GM12873 (cell line): ENCODE results near the gene TMEFF1.

Source experiments
- TF ChIP-seq, protein P1 (sequence below): IDR thresholded peaks from 2 replicates; pipeline ENCODE4 v1.5.1; 2012; ENCODE audit warnings: low read depth, mild to moderate bottlenecking, moderate library complexity, low read length, control low read depth; ENCODE audit not compliant: insufficient read depth; ENCODE audit errors: missing control alignments

TMEFF1 gene, protein sequence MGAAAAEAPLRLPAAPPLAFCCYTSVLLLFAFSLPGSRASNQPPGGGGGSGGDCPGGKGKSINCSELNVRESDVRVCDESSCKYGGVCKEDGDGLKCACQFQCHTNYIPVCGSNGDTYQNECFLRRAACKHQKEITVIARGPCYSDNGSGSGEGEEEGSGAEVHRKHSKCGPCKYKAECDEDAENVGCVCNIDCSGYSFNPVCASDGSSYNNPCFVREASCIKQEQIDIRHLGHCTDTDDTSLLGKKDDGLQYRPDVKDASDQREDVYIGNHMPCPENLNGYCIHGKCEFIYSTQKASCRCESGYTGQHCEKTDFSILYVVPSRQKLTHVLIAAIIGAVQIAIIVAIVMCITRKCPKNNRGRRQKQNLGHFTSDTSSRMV

DNA sequence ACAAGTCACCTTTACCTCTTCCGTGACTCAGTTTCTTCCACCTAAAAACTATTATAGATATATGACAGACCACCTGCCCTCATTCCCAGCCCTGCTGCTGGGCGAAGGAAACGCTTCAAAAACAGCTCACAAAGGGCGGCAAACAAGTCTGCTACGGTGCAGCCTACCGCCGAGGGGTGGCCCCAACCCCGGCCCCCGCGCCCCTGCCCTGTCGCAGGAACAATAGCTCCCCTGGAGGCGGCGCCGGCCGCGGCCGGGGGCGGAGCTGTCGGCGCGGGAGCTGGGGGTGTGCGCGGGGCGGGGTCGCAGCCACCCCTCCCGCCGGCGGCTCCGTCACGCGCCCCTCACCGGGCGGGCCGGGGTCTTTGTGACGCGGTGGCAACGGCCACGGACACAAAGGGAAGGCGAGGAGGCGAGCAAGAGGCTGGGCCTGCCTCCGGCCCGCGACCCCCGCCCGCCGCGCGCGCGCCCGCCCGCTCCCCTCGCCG, at the start of gene TMEFF1:
TSS of gene TMEFF1 (plus strand) at position 362 of the 488 bp plus-strand sequence. CDS start 396 bp downstream, outside the sequence.
- TF ChIP-seq, protein P1, sequence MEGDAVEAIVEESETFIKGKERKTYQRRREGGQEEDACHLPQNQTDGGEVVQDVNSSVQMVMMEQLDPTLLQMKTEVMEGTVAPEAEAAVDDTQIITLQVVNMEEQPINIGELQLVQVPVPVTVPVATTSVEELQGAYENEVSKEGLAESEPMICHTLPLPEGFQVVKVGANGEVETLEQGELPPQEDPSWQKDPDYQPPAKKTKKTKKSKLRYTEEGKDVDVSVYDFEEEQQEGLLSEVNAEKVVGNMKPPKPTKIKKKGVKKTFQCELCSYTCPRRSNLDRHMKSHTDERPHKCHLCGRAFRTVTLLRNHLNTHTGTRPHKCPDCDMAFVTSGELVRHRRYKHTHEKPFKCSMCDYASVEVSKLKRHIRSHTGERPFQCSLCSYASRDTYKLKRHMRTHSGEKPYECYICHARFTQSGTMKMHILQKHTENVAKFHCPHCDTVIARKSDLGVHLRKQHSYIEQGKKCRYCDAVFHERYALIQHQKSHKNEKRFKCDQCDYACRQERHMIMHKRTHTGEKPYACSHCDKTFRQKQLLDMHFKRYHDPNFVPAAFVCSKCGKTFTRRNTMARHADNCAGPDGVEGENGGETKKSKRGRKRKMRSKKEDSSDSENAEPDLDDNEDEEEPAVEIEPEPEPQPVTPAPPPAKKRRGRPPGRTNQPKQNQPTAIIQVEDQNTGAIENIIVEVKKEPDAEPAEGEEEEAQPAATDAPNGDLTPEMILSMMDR, result no peak

DNA sequence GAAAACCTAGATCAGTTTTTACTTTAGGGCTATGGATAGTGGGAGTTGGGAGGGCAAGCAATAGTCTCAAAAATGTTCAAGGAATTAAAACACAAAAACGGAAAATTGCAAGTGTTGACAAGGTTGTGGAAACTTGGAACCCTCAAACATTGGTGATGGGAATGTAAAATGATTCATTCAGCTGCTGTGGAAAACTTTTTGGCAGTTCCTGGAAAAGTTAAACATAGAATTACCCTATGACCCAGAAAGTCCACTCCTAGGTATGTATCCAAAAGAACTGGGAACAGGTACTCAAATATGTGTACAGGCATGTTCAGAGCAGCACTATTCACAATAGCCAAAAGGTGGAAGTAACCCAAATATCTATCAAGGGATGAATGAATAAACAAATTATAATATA, 47.2 kb upstream of the TMEFF1 start:
- TF ChIP-seq, protein P1, result no peak

DNA sequence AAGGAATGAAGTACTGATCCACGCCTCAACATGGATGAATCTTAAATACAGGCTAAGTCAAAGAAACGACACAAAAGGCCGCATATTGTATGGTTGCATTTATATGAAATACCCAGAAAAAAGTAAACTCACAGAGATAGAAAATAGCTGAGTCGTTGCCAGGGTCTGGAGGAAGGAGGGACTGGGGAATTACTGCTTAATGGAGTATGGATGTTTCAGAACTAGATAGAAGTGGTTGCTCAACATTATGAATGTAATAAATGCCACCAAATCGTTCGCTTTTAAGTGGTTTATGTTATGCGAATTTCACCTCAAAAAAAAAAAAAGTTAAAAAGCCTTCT, 46.8 kb upstream of the TMEFF1 start:
- TF ChIP-seq, protein P1, result no peak

DNA sequence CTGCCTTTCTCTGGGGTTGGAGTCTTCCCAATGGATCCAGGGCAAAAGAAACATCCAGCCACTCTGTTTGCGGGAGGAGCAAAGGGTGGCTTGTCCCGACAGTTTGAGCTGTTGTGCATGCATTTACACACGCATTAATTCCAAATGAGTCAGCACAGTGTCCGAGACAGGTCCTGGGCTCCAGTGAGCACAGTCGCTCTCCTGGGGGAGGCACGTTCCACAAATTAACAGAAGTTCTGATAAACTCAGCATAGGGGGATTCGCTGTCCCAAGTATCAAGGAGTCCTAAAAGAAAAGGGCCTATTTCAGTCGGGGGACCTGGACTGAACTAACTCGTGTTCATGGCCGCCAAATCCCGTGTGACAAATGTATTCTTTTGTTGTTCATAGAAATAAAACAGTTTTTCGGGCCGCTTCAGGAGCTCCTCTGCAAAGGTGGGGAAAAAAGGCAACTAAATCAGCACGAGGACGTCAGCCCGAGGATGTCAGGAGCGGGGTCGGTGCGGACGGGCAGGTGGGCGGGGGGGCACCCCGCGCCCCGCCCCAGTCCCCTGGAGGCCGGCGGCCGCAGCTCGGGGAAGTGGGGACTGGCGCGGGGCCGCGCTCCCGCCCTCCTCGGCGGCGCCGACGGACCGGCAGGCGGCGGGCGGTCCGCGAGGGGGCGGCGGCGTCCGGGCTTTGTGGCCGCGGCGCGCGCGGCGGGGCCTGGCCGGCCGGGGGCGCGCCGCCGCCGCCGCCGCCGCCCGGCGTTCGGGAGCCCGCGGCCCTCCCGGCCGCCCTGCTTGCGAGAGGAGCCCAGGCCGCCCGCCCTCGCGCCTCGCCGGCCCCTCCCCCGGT, 46.2 kb upstream of the TMEFF1 start, which contains the start of gene MSANTD3:
TSS of gene MSANTD3 (plus strand) at position 614 of the 836 bp plus-strand sequence. CDS start 14,796 bp downstream, outside the sequence.
- TF ChIP-seq, protein P1, result peak; percentile 16

DNA sequence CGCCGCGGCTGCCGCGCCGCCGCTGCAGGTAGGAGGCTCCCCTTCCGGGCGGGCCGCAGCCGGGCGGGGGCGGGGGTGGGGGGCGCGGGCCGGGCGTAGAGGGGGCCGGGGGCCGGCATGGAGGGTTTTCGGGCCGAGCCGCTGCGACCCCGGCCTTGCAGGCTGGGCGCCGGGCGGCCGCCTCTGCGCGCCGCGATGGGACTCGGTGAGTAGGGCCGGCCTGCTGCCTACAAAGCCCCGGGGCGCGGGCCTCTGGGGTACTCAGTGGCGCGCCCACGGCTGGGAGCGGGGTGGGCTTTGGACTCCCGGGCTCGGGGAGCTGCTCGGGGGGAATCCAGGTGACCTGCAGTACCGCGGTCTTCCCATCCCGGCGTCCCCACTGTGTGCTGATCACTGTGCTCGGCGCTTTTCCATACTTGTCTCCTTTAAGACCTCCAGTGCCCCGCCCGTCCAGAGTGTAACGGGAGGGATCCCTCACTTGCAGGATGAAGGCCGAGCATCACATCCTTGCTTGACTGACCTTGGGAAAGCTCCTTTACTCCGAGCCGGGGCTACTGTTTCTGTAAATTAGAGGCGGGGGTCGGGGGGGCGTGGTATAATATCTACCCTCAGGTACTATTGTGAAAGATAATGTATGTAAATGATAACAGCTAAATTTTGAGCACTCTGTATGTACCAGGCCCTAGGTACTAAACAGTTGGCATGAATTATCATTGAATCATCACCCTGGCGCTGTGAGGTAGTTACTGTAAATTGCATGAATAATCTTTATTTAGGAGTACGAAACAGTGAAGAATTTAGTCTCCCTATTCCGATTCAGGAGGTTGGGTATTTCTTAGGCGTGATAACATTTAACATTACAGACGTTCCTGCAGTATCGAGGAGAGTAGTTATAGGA, 45.3 kb upstream of the TMEFF1 start:
- TF ChIP-seq, protein P1, result peak; percentile 7

DNA sequence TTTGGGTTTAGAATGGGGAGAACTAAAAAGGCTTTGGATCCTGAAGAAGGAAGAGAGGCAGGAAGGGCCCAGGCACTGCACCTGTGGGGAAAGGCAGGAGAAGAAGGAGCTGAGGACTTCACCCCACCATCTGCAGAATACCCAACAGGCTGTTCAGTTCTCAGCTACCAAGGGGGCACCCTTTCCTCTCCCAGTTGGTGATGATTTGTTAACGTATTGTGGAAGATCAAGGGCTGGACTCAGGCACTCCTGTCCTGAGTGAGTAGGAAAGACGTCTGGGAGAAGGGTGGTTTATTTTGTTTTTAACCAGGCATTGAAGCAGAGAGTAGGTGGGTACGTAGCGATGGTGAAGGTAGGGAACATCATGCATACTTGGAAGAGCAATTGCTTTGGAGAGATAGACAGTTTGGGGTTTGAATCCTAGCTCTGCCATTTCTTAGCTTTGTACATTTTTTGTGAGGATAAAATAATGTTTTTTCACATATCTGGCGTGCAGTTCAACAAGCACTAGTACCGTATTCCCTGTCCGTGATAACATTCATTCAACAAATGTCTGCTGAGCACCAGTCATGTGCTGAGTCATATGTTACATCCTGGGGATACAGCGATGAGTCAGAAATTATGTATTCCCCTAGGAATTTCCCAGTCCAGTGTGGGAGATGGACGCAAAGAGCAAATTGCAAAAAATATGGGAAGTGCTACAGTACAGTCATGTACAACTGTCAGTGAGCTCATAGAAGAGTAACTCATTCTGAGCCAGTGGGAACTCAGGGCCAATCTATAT, 43.9 kb upstream of the TMEFF1 start:
- TF ChIP-seq, protein P1, result no peak
